Measurements from ENCODE around the gene ANKRD6.

GRCh38 chr6:89649682-89650081, 216.7 kb downstream of the ANKRD6 start:
- TF ChIP-seq, protein P1, sequence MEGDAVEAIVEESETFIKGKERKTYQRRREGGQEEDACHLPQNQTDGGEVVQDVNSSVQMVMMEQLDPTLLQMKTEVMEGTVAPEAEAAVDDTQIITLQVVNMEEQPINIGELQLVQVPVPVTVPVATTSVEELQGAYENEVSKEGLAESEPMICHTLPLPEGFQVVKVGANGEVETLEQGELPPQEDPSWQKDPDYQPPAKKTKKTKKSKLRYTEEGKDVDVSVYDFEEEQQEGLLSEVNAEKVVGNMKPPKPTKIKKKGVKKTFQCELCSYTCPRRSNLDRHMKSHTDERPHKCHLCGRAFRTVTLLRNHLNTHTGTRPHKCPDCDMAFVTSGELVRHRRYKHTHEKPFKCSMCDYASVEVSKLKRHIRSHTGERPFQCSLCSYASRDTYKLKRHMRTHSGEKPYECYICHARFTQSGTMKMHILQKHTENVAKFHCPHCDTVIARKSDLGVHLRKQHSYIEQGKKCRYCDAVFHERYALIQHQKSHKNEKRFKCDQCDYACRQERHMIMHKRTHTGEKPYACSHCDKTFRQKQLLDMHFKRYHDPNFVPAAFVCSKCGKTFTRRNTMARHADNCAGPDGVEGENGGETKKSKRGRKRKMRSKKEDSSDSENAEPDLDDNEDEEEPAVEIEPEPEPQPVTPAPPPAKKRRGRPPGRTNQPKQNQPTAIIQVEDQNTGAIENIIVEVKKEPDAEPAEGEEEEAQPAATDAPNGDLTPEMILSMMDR (IDR thresholded peaks at IDR 0.05; ENCODE audit: extremely low read depth in 1 of 2, insufficient read depth in 1 of 2, low read depth in 1 of 2, low read length in 2 of 2) = no peak
- no peak for TF ChIP-seq POLR2A (IDR thresholded peaks at IDR 0.05; ENCODE audit: low read depth, low read length)
- no peak for TF ChIP-seq GATA2 (IDR thresholded peaks at IDR 0.05; ENCODE audit: insufficient read depth, insufficient read length, low read depth, low read length)
- TF ChIP-seq EZH2 (IDR thresholded peaks at IDR 0.05; ENCODE audit: borderline replicate concordance, low read depth, low read length, severe bottlenecking) = no peak
- TF ChIP-seq POLR2AphosphoS5 (IDR thresholded peaks at IDR 0.05; ENCODE audit: insufficient read depth, low read depth, low read length) = no peak
- no peak for TF ChIP-seq MYC (IDR thresholded peaks at IDR 0.05; ENCODE audit: low read depth, low read length)
- no peak for TF ChIP-seq FOS (IDR thresholded peaks at IDR 0.05; ENCODE audit: borderline replicate concordance, insufficient read depth, low read length)
- no peak for TF ChIP-seq MAX (IDR thresholded peaks at IDR 0.05; ENCODE audit: insufficient read depth, insufficient read length)
